SK-N-MC (cell line): ENCODE data around the gene BABAM2.

Experiments
- EZH2 ChIP-seq: fragments of 200-600 bp; sonication (generic); IDR thresholded peaks from one replicate; pipeline ENCODE4 v1.6.1; 2017; ENCODE audit warnings: antibody characterized with exemption
- FOXP2 ChIP-seq: optimal IDR thresholded peaks from 2 replicates; pipeline ENCODE3; 2011; ENCODE audit warnings: mild to moderate bottlenecking, moderate library complexity; ENCODE audit not compliant: insufficient read depth; ENCODE audit errors: extremely low read length, control extremely low read depth
- POLR2AphosphoS5 ChIP-seq: IDR thresholded peaks from 2 replicates; pipeline ENCODE4 v1.6.1; 2012; ENCODE audit warnings: mild to moderate bottlenecking, low read depth, low read length, borderline replicate concordance

DNA sequence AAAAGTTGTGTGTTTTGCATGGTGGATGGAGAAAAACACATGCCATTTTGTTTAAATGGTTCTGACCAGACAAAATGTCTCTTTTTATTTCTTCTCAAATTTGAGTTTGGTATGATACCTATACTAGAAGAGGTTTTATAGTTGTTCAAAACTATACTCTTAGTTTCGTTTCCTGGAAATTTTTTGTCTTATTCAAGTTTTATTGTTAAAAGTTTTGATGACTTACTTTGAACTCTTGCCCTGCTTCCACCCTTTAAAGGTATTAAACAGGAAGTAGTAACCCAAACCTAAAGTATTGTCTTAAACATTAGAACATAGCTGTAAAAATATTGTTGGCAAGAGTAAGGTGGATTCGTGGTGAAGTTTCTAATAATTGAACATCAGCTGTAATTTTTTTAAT, 98.2 kb downstream of the BABAM2 start:
- TF ChIP-seq POLR2AphosphoS5: no peak
- TF ChIP-seq EZH2: no peak
- no peak for TF ChIP-seq FOXP2
